Posterior vena cava (tissue), 2 donors: ENCODE measurements around the gene HMOX1. TPM values are rescaled to one million over a fixed set of nuclear protein-coding genes. Genes with fewer than 3 reads are reported as not detected.

ENCODE experiments used
- DNase-seq: peaks from one replicate; pipeline ENCODE4 v3.0.0-alpha.2; 2020; ENCODE audit warnings: low spot score
- intact Hi-C, 2 donors: fragments of 100-400 bp; cut with DNase I; formaldehyde crosslinking; loops; one replicate each; pipeline versions ENCODE4 v1.14.1 to v1.14.2; 2022 to 2023
- microRNA-seq, 2 donors: library from miRNA; unstranded; fragments of <30 nt; microRNA quantifications; one replicate each; pipeline ENCODE4 v1.2.0, GENCODE V29; 2020 to 2021; ENCODE audit warnings: borderline microRNAs expressed in 2 of 2
- total RNA-seq, 2 donors: library from RNA; stranded (reverse); fragmentation: NEBNext Ultra II Directional; extraction: Animal tissue kit (Norgen Biotek cat#: 25700); gene quantifications; one replicate each; pipeline ENCODE4 v1.2.1, GENCODE V29; 2021
- donor health status: DM: yes; HTN: yes; CAD: no.
- donor health status: DM: yes; HTN: yes; CAD: no.

HMOX1 gene
- total RNA-seq, 2 donors from 2014 or later: 14.4 to 42.4 TPM

DNA sequence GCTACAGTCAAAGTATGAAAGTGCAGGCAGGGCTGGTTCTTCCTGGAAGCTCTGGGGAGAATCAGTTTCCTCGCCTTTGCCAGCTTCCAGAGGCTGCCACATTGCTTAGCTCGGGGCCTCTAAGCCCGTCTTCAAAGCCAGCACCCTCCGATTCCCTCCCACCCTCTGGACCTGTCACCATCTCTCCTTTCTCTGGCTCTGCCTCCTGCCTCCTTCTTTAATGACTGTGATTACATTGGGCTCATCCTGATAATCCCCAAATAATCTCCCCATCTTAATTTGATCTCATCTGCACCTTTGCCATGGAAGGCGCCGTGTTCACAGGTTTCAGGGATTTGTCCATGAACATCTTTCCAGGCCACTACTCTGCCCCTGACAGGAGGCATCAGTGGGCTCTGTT lies 61.6 kb downstream of the HMOX1 start:
- intact Hi-C loops: no loop called here

GRCh38 chr22:35443338-35443737 lies 62.4 kb downstream of the HMOX1 start:
- DNase-seq: no peak
- intact Hi-C loops: no loop called here

More for the DNA sequence above, 61.6 kb downstream of the HMOX1 start:
- DNase-seq: no peak

Small RNA genes lying within 50 kb of the gene (microRNA-seq; reads per million reads assigned to microRNA genes)
- 3.1 to 3.9 reads per million in 2 donors for gene MIR3909
- gene MIR6069: 0 reads per million in 2 donors

Other genes starting within 250 kb of the HMOX1 start
- 10 to 100 TPM; 15.1 to 16.1 TPM for gene HMGXB4, start 123.6 kb upstream of the HMOX1 start, total RNA-seq
- 10 to 100 TPM; 32.1 to 34.0 TPM for gene TOM1, start 81.2 kb upstream of the HMOX1 start, total RNA-seq
- 10 to 100 TPM; 15.2 to 17.3 TPM for gene MCM5, start 19.0 kb downstream of the HMOX1 start, total RNA-seq
- 10 to 100 TPM in 1 of 2 donors, 1 to 10 TPM in 1; 5.8 to 13.0 TPM for gene RASD2, start 159.7 kb downstream of the HMOX1 start, total RNA-seq
- gene MB, start 236.2 kb downstream of the HMOX1 start, total RNA-seq: 1 to 10 TPM in 1 of 2 donors, not detected in 1; 2.3 TPM